ENCODE data around the gene PURB.
"Not testable (repeated sequence)": the region's sequence is repeated elsewhere in the genome, so short reads cannot be mapped to it uniquely, and the experiment has no call there.

Gene PURB

GRCh38 chr7:44885394-44886317 is at the start of gene PURB:
Gene PURB, minus strand, starts transcription at chr7:44885530. Its CDS starts 182 bp downstream, at chr7:44885348.
- DNase-seq (ENCODE audit: low read depth): peak; percentile 92

DNA sequence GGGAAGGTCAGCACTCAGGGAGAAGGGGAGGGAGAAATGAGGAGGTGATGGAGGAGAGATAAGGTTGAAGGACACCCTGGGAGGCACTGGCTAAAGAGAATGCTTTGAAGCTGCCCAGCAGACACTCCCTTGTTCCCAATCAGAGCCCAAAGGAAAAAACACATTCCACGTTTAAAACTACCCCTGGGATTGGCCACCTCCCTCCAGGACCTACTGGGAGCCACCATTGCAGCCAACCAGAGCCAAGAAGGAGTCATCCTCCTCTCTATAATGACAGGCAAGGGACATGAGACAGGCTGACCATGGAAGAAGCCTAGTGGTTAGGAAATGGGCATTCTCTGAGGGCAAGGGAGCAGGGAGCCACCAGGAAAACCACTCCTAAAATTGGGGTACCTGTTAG is 49.7 kb upstream of the PURB start:
- no peak for DNase-seq (ENCODE audit: low read depth)

- DNase-seq (ENCODE audit: low read depth): not testable (repeated sequence)
These were observed 49.2 kb upstream of the PURB start for GRCh38 chr7:44934510-44934909.

- no peak for DNase-seq (ENCODE audit: low read depth)
These were observed 45.6 kb upstream of the PURB start for GRCh38 chr7:44930921-44931320.

DNA sequence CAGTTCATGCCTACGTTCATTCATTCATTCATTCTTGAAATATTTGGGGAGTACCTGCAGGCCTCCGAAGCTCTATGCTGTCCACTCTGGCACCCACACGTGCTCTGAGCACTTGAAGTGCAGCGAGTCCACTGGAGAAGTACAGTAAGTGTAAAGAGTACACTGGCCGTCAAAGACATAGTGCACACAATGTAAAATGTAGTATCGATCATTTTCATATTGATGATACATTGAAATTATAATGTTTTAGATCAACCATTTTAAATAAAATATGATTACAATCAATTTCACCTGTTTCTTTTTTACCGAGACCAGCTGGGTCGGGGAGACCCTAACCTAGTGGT is 37.0 kb upstream of the PURB start:
- no peak for DNase-seq (ENCODE audit: low read depth)

DNA sequence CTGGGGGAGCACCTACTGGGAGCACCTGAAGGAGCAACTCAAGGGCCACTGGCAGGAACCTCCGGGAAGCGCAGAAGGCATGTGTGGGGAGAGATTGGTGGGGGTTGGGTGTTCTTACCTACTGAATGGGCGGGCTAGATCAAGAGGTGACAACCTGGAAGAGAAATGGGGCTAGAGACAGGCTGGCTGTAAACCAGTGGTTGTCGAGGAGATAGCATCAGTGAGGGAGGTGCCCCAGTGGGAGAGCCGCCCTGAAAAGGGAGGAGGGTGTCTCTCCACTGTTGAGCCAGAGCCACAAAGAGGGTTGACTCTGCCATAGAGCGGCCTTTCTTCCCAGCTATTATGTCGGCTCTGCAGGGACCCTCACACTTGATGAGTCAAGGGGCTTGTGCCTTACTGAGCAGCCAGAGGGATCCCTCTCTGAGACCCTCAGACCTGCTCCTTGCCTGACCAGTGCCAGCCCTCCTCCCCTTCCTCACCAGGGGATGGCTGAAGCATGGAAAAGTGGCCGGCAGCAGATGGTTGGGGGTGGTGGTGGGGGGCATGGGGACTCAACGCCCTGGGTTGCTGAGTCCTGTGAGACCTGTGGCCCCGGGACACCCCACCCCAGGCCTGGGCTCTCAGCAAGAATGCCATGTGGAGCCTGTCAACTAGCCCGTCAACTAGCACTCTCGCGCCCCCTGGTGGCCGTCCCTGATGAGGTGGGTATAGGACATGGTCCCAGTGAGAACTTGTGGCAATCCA is 36.4 kb upstream of the PURB start:
- DNase-seq (ENCODE audit: low read depth): peak; percentile 99

DNA sequence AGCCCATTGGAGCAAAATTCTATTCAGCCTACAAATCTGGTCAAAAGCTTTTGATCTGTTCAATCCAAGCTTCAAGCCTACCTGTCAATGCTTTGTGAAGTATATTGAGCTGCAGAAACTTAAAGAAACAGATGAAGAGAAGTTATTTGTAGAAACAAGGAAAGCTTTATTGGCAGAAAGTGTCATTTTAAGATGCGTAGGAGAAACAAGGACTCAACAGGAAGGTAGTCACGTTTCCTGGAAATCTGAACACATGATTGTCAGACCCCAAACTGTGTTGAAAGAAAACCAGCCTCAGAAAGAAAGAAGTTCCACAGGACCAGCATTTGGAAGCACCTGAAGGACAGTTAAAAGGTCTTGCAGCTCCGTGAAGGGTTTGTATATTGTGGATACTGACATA is 34.8 kb upstream of the PURB start:
- no peak for DNase-seq (ENCODE audit: low read depth)

DNA sequence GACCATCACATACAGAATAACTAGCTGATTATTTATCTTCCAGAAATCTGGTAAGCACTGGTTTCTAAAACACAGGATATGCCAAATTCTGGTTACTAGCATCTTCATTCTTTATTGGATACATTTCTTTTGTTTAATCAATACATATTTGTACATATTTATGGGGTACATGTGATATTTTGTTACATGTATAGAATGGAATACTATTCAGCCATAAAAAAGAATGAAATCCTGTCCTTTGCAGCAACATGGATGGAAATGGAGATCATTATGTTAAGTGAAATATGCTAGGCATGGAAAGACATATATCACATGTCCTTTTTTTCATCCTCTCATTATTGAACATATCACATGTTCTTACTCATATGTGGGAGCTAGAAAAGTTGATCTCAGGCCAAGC is 32.7 kb upstream of the PURB start:
- DNase-seq (ENCODE audit: low read depth): no peak

- DNase-seq (ENCODE audit: low read depth): no peak
These were observed 32.1 kb upstream of the PURB start for GRCh38 chr7:44917465-44917864.

DNA sequence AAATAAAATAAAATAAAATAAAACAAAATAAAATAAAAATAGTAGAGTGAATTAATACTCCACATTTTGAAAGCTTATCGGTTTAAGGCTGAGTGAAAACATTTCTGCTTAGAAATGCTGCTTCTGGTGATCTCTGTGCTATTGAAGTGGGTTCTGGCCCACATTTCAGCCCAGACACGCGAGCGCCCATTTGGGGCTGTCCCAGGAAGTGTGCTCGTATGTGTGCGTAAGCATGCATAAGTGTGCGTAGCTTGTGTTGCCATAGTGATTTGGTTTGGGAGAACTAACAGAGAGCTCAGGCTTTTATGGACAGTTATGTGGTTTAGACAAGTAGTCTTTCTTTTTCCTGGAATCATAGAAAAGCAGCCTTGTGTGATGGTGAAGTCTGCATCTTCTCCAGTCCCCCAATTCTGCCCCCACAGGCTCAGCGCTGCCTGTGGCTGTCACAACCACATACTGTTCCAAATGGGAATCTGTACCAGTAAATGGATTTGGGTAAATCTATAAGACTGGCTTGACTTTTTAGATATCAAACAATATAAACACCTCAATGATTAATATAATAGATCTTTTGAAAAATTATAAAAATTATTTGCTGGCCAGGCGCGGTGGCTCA is 29.8 kb upstream of the PURB start:
- peak; percentile 29 for DNase-seq (ENCODE audit: low read depth)

DNA sequence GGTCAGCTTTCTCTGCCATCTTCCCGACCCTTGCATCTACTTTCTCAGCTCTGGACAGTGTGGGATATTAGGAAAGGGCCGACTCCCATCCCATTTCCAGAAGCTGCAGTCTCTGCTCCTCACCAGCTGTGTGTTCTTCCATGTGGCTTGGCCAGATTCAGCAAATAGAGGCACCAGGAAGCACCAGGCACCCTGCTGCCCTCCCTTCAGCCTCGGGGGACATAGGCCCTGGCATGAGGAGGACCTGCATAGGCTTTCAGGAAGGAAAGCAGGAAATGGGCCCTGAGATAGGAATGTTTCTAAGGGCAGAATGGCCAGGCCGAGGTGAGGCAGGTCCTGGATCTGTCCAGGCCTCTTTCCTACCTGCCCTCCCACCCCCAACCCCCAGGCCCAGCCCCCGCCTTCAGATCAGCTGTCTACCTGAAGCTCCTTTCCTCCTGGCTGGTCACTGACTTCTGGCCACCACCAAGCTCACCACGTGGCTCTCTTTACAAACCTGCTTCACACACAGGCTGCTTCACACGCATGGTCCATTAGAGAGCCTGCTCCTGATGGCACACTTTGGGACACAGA is 27.5 kb upstream of the PURB start:
- DNase-seq (ENCODE audit: low read depth): no peak

- DNase-seq (ENCODE audit: low read depth): no peak
These were observed 26.6 kb upstream of the PURB start for GRCh38 chr7:44911911-44912310.

- DNase-seq (ENCODE audit: low read depth): no peak
These were observed 24.5 kb upstream of the PURB start for GRCh38 chr7:44909596-44910389.

- no peak for DNase-seq (ENCODE audit: low read depth)
These were observed 21.6 kb upstream of the PURB start for GRCh38 chr7:44906965-44907364.

DNA sequence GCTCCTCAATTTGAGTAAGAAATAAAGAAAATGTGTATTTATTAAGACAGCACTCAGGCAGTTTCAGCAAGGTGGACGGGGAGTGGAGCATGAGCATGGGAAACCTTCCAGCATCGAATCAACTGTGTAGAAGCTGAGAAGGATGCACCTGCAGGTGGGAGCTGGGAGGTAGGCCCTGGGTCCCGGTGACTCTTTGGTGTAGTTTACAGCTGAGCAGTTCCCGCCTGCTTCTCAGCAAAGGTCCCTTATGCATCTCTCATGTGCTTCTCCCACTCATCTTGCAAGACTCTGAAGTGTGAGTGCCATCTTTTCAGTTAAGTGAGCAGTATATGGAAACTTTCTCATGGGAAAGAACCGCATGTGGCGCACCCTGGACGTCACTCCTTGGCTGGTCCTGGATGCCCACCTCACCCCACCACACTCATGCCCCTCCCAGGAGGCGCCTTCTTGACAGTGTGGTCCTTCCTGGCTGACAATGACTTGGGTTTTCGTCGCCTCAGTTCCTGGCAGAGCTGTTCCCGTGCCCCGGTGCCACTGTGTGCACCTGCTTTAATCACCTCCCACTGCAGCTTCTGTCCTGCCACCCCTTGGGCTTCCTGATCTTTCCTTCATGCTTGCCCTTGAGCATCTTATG is 19.8 kb upstream of the PURB start:
- no peak for DNase-seq (ENCODE audit: low read depth)

DNA sequence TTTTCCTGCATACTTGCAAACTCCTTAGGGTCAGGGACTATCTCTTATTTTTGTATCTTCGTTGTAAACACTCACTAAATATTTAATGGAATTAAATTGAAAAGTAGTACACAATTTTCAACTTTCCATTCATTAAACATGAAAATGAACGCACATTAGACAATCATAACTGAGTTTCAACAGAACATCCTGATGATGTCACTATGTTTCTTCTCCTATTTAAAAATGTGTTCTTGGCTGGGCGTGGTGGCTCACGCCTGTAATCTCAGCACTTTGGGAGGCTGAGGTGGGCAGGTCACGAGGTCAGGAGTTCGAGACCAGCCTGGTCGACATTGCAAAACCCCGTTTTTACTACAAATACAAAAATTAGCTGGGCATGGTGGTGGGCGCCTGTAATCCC is 14.1 kb upstream of the PURB start:
- DNase-seq (ENCODE audit: low read depth): no peak

DNA sequence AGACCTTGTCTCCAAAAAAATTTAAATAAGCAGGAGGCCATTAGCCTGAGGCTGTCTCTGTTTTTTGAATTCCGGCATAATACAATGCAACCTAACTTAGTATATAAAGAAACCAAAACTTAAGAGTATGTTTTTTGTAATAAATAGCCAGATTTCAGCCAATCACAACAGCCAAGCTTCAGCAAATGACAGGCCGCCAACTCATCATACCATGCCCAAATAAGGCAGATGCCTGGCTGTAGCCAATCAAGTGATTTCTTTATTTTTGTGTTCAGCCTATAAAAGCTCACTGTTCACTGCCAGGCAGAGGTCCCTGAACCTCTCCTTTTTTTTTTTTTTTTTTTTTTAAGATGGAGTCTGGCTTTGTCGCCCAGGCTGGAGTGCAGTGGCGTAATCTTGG is 12.7 kb upstream of the PURB start:
- DNase-seq (ENCODE audit: low read depth): no peak

DNA sequence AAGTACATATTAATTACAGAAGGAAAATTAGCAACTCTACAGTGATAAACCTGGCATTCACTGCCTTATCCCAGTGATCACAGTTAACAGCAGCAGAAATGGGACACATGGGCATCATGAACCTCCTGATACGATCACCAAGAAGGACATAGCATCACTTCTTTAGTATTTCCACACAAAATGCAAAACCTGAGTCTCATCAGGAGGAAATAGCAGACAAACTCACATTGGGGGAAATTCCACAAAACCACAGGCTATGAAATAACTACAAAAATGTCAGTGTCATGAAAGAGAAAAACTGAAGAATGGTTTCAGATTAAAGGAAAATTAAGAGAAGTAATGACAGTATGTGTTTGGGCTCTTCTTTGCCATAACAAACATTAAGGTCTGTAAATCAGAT is 12.0 kb upstream of the PURB start:
- DNase-seq (ENCODE audit: low read depth): no peak

GRCh38 chr7:44894888-44895580 is 9.7 kb upstream of the PURB start:
- no peak for DNase-seq (ENCODE audit: low read depth)

- DNase-seq (ENCODE audit: low read depth): no peak
These were observed 8.4 kb upstream of the PURB start for GRCh38 chr7:44893710-44894234.

Measured in stimulated activated CD8-positive, alpha-beta memory T cell treated with anti-CD3 and anti-CD28 coated beads, Interleukin-7, amount 100 ng/mL, for 24 hours (primary cell).